ENCODE measurements around the gene NACC2. TPM values are rescaled to one million over a fixed set of nuclear protein-coding genes. Genes with fewer than 3 reads are reported as not detected.

NACC2 gene
- total RNA-seq, 4 donors from 2014 or later, result 26.0 to 51.7 (median 43.5) TPM

- TF ChIP-seq POLR2A (IDR thresholded peaks at IDR 0.05) (no peak), CTCF (IDR thresholded peaks at IDR 0.05 in 4 of 5, conservative IDR thresholded peaks at IDR 0.05 in 1 of 5) (no peak)
- in situ Hi-C loops (cut with MboI; ENCODE audit: low sequenced_read_pairs in 4 of 4), result no loop called here
Measured at GRCh38 chr9:136004219-136004618, 90.9 kb downstream of the NACC2 start.

GRCh38 chr9:136003411-136004218 lies 91.5 kb downstream of the NACC2 start:
- DNase-seq (no peak), ATAC-seq (no peak)
- H3K4me3 ChIP-seq, result no peak overlapping the region
- no peak overlapping the region for H3K27ac ChIP-seq
- H3K27me3 ChIP-seq, result no peaks in the 10 kb centered on the region
- in situ Hi-C loops (cut with MboI; ENCODE audit: low sequenced_read_pairs in 4 of 4) (no loop called here), intact Hi-C loops (cut with DNase I; ENCODE audit: low total_unique reads) (no loop called here)
- H3K36me3 ChIP-seq, result no peaks in the 10 kb centered on the region
- no peaks in the 10 kb centered on the region for H3K9me3 ChIP-seq
- H3K4me1 ChIP-seq, result peaks cover 14 to 15% of the 10 kb centered on the region in 2 donors
- TF ChIP-seq POLR2A (IDR thresholded peaks at IDR 0.05), result no peak

More at GRCh38 chr9:136004219-136004618, 90.9 kb downstream of the NACC2 start:
- intact Hi-C loops (cut with DNase I; ENCODE audit: low total_unique reads), result no loop called here
- ATAC-seq, result no peak
- H3K27ac ChIP-seq, result no peak overlapping the region
- no peaks in the 10 kb centered on the region for H3K27me3 ChIP-seq
- DNase-seq, result no peak
- no peaks in the 10 kb centered on the region for H3K36me3 ChIP-seq
- H3K4me3 ChIP-seq, result no peak overlapping the region
- no peaks in the 10 kb centered on the region for H3K9me3 ChIP-seq
- peaks cover 14 to 15% of the 10 kb centered on the region in 2 donors for H3K4me1 ChIP-seq

DNA sequence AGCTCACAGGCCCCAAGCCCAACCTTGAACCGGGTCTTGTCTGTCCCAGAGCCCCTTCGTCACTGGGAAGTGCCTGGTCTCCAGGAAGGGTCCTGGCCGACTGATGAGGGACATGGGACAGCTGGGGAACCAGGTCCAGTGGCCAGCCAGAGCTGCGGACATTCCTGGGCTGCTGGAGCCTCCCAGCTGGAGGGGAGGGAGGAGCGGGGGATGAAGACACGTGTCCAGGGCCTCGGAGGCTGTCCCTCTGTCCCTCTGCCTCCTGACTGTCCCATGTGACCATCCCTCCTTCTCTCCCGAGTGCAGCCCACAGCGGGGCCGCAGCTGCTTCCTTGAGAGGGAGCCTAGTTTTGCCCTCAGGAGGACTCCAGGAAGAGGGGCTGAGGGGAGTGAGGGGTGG lies 92.2 kb downstream of the NACC2 start:
- Histone ChIP-seq H3K36me3 (no peaks in the 10 kb centered on the region), H3K4me1 (peaks cover 14 to 15% of the 10 kb centered on the region in 2 donors), H3K4me3 (no peak overlapping the region), H3K27me3 (no peaks in the 10 kb centered on the region), H3K27ac (no peak overlapping the region), H3K9me3 (no peaks in the 10 kb centered on the region)
- peak; percentile 36 to 51 for DNase-seq
- TF ChIP-seq POLR2A (IDR thresholded peaks at IDR 0.05) (no peak), CTCF (IDR thresholded peaks at IDR 0.05 in 4 of 5, conservative IDR thresholded peaks at IDR 0.05 in 1 of 5) (no peak)
- intact Hi-C loops (cut with DNase I; ENCODE audit: low total_unique reads) (no loop called here), in situ Hi-C loops (cut with MboI; ENCODE audit: low sequenced_read_pairs in 4 of 4) (no loop called here)
- ATAC-seq, result peak; percentile 44 to 78

DNA sequence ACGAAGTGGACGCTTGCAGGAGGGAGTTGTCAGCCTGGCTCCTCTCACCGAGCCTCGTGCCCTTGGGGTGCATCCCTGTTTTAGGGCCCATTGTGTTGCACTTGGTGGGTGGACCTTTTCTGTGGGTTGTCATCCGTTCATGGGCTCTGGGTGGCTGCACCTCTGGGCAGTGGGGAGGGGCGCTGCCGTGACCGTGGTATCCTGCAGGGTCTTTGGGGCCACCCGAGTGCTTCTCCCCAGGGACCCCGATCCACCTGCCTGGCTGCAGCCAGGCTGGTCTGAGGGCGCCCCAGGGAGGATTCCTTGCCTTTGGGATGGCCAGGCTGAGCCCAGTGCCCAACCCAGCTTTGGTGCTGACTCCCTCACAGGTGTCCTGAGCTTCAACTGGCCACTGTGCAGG lies 92.9 kb downstream of the NACC2 start:
- Histone ChIP-seq H3K9me3 (no peaks in the 10 kb centered on the region), H3K27me3 (no peaks in the 10 kb centered on the region), H3K4me1 (peaks cover 14 to 15% of the 10 kb centered on the region in 2 donors), H3K36me3 (no peaks in the 10 kb centered on the region), H3K27ac (no peak overlapping the region), H3K4me3 (no peak overlapping the region)
- TF ChIP-seq CTCF (IDR thresholded peaks at IDR 0.05 in 4 of 5, conservative IDR thresholded peaks at IDR 0.05 in 1 of 5) (no peak), POLR2A (IDR thresholded peaks at IDR 0.05) (no peak)
- no peak for DNase-seq
- in situ Hi-C loops (cut with MboI; ENCODE audit: low sequenced_read_pairs in 4 of 4), result no loop called here
- intact Hi-C loops (cut with DNase I; ENCODE audit: low total_unique reads), result no loop called here
- no peak for ATAC-seq

- Histone ChIP-seq H3K9me3 (no peaks in the 10 kb centered on the region), H3K36me3 (no peaks in the 10 kb centered on the region), H3K4me1 (peaks cover 14 to 15% of the 10 kb centered on the region in 2 donors), H3K4me3 (no peak overlapping the region), H3K27me3 (no peaks in the 10 kb centered on the region), H3K27ac (no peak overlapping the region)
- in situ Hi-C loops (cut with MboI; ENCODE audit: low sequenced_read_pairs in 4 of 4) (no loop called here), intact Hi-C loops (cut with DNase I; ENCODE audit: low total_unique reads) (no loop called here)
- ATAC-seq (no peak), DNase-seq (no peak)
- TF ChIP-seq POLR2A (IDR thresholded peaks at IDR 0.05), result no peak
- TF ChIP-seq CTCF (IDR thresholded peaks at IDR 0.05 in 4 of 5, conservative IDR thresholded peaks at IDR 0.05 in 1 of 5), result no peak
Measured at GRCh38 chr9:136001231-136001630, 93.9 kb downstream of the NACC2 start.

Measured in gastrocnemius medialis (tissue), 4 donors.